ENCODE measurements around the gene UMODL1. TPM values are rescaled to one million over a fixed set of nuclear protein-coding genes. Genes with fewer than 3 reads are reported as not detected.

The UMODL1 gene
- total and polyA plus RNA-seq, 2 experiments from 2014 or later = not detected

DNA sequence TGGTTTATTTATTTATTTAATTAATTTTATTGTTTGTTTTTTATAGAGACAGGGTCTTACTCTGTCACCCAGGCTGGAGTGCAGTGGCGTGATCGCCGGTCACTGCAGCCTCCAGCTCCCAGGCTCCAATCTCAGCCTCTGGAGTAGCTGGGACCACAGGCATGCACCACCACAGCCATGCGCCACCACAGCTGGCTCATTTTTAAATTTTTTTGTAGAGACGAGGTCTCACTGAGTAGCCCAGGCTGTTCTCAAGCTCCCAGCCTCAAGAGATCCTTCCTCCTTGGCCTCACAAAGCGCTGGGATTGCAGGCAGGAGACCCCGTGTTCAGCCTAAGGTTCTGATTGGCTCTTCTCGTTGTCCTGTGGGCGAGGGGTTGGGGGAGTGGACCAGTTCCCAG, 22.1 kb downstream of the UMODL1 start:
- H3K4me1 ChIP-seq (ENCODE audit: low read depth) = no peaks in the 10 kb centered on the region
- TF ChIP-seq, protein P1, sequence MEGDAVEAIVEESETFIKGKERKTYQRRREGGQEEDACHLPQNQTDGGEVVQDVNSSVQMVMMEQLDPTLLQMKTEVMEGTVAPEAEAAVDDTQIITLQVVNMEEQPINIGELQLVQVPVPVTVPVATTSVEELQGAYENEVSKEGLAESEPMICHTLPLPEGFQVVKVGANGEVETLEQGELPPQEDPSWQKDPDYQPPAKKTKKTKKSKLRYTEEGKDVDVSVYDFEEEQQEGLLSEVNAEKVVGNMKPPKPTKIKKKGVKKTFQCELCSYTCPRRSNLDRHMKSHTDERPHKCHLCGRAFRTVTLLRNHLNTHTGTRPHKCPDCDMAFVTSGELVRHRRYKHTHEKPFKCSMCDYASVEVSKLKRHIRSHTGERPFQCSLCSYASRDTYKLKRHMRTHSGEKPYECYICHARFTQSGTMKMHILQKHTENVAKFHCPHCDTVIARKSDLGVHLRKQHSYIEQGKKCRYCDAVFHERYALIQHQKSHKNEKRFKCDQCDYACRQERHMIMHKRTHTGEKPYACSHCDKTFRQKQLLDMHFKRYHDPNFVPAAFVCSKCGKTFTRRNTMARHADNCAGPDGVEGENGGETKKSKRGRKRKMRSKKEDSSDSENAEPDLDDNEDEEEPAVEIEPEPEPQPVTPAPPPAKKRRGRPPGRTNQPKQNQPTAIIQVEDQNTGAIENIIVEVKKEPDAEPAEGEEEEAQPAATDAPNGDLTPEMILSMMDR (IDR thresholded peaks at IDR 0.05; ENCODE audit: low read depth, low read length) = no peak

GRCh38 chr21:42093991-42094421, 22.9 kb downstream of the UMODL1 start:
- TF ChIP-seq, protein P1 (IDR thresholded peaks at IDR 0.05; ENCODE audit: low read depth, low read length) = no peak
- H3K27me3 ChIP-seq = no peaks in the 10 kb centered on the region
- no peak overlapping the region for H3K27ac ChIP-seq
- no peaks in the 10 kb centered on the region for H3K4me1 ChIP-seq (ENCODE audit: low read depth)
- H3K36me3 ChIP-seq = no peaks in the 10 kb centered on the region
- no peak overlapping the region for H3K4me3 ChIP-seq
- no peaks in the 10 kb centered on the region for H3K9me3 ChIP-seq (ENCODE audit: low read depth)
- peak in 1 of 2 donors; percentile 60 for DNase-seq (ENCODE audit: low read depth in 1 of 2, low spot score in 1 of 2)

More for the DNA sequence above, 22.1 kb downstream of the UMODL1 start:
- Histone ChIP-seq H3K36me3 (no peaks in the 10 kb centered on the region), H3K27me3 (no peaks in the 10 kb centered on the region), H3K27ac (no peak overlapping the region), H3K4me3 (no peak overlapping the region), H3K9me3 (ENCODE audit: low read depth) (no peaks in the 10 kb centered on the region)
- no peak for DNase-seq (ENCODE audit: low read depth in 1 of 2, low spot score in 1 of 2)

DNA sequence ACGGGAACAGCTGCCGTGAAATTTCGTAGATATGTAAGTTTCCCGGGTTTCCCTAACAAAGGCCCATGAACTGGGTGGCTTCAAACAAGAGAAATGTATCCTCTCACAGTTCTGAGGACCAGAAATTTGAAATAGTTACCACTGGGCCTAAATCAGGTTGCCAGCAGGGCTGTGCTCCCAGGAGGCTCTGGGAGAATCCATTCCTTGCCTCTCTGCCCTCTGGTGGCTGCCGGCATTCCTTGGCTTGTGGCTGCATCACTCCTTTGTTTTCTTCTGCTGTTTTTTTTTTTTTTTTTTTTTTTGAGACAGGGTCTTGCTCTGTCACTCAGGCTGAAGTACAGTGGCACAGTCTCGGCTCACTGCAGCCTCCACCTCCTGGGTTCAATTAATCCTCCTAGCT, 23.7 kb downstream of the UMODL1 start:
- TF ChIP-seq, protein P1 (IDR thresholded peaks at IDR 0.05; ENCODE audit: low read depth, low read length) = no peak
- H3K27me3 ChIP-seq = no peaks in the 10 kb centered on the region
- H3K4me1 ChIP-seq (ENCODE audit: low read depth) = no peaks in the 10 kb centered on the region
- no peak for DNase-seq (ENCODE audit: low read depth in 1 of 2, low spot score in 1 of 2)
- H3K9me3 ChIP-seq (ENCODE audit: low read depth) = no peaks in the 10 kb centered on the region
- no peak overlapping the region for H3K27ac ChIP-seq
- H3K36me3 ChIP-seq = no peaks in the 10 kb centered on the region
- no peak overlapping the region for H3K4me3 ChIP-seq

DNA sequence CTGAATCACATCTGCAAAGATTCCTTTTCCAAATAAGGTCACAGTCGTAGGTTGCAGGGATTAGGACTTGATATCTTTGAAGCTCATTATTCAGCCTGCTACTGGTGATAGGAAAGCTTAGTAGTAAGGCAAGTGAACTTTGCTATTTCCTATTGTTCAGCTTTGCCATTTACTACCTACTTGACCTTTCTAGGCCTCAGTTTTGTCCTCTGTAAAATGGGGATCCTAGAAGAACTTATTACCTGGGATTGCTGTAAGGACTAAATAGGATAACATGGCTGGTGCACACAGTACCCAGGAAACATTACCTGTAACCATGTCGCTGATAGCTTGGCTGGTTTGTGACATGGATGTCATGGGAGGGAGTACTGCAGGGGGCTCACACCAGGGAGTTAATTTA, 24.5 kb downstream of the UMODL1 start:
- DNase-seq (ENCODE audit: low read depth in 1 of 2, low spot score in 1 of 2) = no peak
- Histone ChIP-seq H3K27ac (no peak overlapping the region), H3K9me3 (ENCODE audit: low read depth) (no peaks in the 10 kb centered on the region), H3K4me3 (no peak overlapping the region), H3K36me3 (no peaks in the 10 kb centered on the region), H3K4me1 (ENCODE audit: low read depth) (no peaks in the 10 kb centered on the region), H3K27me3 (no peaks in the 10 kb centered on the region)
- TF ChIP-seq, protein P1 (IDR thresholded peaks at IDR 0.05; ENCODE audit: low read depth, low read length) = no peak

DNA sequence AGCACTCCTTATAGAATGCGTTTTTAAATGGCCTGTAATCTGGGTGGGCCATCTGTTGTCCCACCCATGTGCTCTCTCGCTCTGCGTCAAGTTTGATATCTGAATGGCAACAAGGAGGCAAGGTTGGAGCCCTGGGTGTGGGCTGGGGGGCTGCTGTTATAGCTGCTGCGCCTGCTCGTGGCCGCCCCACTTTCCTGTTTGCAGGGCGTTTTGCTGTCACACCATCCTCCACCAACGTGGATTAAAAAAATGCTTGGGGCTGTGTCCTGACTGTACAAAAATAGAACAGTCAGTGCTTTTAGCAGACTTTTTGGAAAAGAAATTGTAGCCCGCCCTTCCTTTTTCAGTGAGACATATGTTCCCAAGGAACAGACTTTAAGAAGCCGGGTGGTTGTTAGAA, 25.4 kb downstream of the UMODL1 start:
- H3K27ac ChIP-seq = no peak overlapping the region
- H3K36me3 ChIP-seq = no peaks in the 10 kb centered on the region
- no peaks in the 10 kb centered on the region for H3K9me3 ChIP-seq (ENCODE audit: low read depth)
- H3K27me3 ChIP-seq = no peaks in the 10 kb centered on the region
- no peak overlapping the region for H3K4me3 ChIP-seq
- no peaks in the 10 kb centered on the region for H3K4me1 ChIP-seq (ENCODE audit: low read depth)
- DNase-seq (ENCODE audit: low read depth in 1 of 2, low spot score in 1 of 2) = no peak
- TF ChIP-seq, protein P1 (IDR thresholded peaks at IDR 0.05; ENCODE audit: low read depth, low read length) = no peak

DNA sequence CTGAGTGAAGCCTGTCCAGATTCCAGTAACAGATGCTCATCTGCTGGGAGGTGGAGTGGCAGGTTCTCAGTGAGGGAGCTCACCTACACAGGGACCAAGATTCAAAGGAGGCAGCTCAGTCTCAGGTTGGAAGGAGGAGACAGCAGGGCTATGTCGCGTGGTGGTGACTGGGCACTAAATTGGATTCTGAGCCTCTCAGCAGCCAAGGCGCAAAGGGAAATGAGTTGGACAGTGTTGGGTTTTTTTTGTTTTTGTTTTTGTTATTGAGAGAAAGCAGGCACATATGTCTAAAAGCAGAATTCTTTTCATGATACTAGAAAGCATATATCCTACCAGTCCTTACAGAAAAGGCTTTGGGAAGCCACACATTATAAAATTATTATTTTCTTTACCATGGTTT, 26.2 kb downstream of the UMODL1 start:
- no peaks in the 10 kb centered on the region for H3K36me3 ChIP-seq
- TF ChIP-seq, protein P1 (IDR thresholded peaks at IDR 0.05; ENCODE audit: low read depth, low read length) = no peak
- no peak for DNase-seq (ENCODE audit: low read depth in 1 of 2, low spot score in 1 of 2)
- no peaks in the 10 kb centered on the region for H3K9me3 ChIP-seq (ENCODE audit: low read depth)
- H3K4me3 ChIP-seq = no peak overlapping the region
- no peak overlapping the region for H3K27ac ChIP-seq
- no peaks in the 10 kb centered on the region for H3K27me3 ChIP-seq
- no peaks in the 10 kb centered on the region for H3K4me1 ChIP-seq (ENCODE audit: low read depth)

Measured in cardiac muscle cell (in vitro differentiated cells and primary cell).